ENCODE measurements around the gene TLE3. TPM values are rescaled to one million over a fixed set of nuclear protein-coding genes. Genes with fewer than 3 reads are reported as not detected.

The TLE3 gene
- total and polyA plus RNA-seq, 2 of the 13 experiments (the other 11 are each of a cell fraction or from before 2014, with no cell fraction given) = 11.9 to 13.8 TPM

DNA sequence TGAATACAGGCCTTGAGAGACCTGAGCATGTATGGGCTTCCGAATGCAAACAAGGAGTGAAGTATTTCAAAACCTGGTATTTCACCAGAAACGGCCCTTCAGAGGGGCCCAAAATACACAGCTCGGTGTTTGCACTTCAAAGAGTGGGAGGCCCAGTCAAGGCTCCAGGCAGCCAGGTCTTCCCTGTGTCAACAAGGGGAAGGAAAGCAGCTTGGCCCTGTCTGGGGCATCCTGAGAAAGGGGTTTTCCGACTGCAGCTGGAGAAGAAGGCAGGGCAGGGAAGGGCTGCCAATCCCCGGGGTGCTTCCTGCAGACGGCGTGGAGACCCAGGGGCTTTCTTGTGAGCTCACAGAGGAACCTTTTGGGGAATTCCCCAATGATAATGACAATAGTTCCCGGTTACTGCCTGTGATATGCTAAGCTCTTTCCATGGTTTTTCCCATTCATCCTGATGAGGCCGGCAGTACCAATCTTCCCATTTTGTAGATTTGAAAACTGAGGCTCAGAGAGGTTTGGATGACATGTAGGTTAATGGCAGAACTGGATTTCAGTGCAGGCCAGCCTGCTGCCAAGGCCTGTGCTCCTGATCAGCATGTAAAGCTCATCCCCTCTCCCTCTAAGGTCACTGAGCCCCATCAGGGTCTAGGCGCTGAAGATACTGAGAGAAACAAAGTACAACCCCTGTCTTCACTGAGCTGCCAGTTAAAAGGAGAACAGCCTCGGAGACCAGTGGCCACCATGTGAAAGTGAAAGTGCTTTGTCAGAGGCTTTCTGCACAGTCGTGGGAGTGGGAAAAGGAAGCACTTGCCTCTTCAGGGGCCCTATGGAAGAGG is 43.0 kb upstream of the TLE3 start (continued):
- TF ChIP-seq, protein P1, sequence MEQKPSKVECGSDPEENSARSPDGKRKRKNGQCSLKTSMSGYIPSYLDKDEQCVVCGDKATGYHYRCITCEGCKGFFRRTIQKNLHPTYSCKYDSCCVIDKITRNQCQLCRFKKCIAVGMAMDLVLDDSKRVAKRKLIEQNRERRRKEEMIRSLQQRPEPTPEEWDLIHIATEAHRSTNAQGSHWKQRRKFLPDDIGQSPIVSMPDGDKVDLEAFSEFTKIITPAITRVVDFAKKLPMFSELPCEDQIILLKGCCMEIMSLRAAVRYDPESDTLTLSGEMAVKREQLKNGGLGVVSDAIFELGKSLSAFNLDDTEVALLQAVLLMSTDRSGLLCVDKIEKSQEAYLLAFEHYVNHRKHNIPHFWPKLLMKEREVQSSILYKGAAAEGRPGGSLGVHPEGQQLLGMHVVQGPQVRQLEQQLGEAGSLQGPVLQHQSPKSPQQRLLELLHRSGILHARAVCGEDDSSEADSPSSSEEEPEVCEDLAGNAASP (CRISPR knock-in tag; IDR thresholded peaks at IDR 0.05; ENCODE audit: borderline replicate concordance) = peak; percentile 95
- TF ChIP-seq, protein P2, sequence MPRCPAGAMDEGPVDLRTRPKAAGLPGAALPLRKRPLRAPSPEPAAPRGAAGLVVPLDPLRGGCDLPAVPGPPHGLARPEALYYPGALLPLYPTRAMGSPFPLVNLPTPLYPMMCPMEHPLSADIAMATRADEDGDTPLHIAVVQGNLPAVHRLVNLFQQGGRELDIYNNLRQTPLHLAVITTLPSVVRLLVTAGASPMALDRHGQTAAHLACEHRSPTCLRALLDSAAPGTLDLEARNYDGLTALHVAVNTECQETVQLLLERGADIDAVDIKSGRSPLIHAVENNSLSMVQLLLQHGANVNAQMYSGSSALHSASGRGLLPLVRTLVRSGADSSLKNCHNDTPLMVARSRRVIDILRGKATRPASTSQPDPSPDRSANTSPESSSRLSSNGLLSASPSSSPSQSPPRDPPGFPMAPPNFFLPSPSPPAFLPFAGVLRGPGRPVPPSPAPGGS (CRISPR knock-in tag; IDR thresholded peaks at IDR 0.05) = peak; percentile 97
- TF ChIP-seq THAP11 (CRISPR knock-in tag; IDR thresholded peaks at IDR 0.05) = peak; percentile 79
- no peak for TF ChIP-seq ZNF704 (CRISPR knock-in tag; IDR thresholded peaks at IDR 0.05; ENCODE audit: borderline replicate concordance)
- TF ChIP-seq ZNF749 (CRISPR knock-in tag; IDR thresholded peaks at IDR 0.05; ENCODE audit: borderline replicate concordance) = peak; percentile 91; the same call in 1 of the 2 replicates
- no peak for TF ChIP-seq ZNF546 (CRISPR knock-in tag; conservative IDR thresholded peaks at IDR 0.05)
- TF ChIP-seq PITX1 (CRISPR knock-in tag; IDR thresholded peaks at IDR 0.05) = peak; percentile 97
- peak; percentile 42 for TF ChIP-seq NFYB (CRISPR knock-in tag; IDR thresholded peaks at IDR 0.05)
- no peak for TF ChIP-seq PHB2 (IDR thresholded peaks at IDR 0.05; ENCODE audit: partially characterized antibody)
- no peak for TF ChIP-seq CENPT (CRISPR knock-in tag; IDR thresholded peaks at IDR 0.05; ENCODE audit: low read depth)
- TF ChIP-seq ZEB1 (IDR thresholded peaks at IDR 0.05; ENCODE audit: insufficient replicate concordance, low read depth) = peak; percentile 83
- TF ChIP-seq KLF16 (CRISPR knock-in tag; IDR thresholded peaks at IDR 0.05) = peak in 1 of 2 experiments; percentile 97; a peak in 2 of 4 replicates
- no peak for TF ChIP-seq ZMAT5 (CRISPR knock-in tag; IDR thresholded peaks at IDR 0.05; ENCODE audit: borderline replicate concordance, low read depth)
- TF ChIP-seq ZFY (CRISPR knock-in tag; IDR thresholded peaks at IDR 0.05) = peak; percentile 68
- no peak for TF ChIP-seq KMT2B (CRISPR knock-in tag; IDR thresholded peaks at IDR 0.05)
- TF ChIP-seq TEAD2 (CRISPR knock-in tag; IDR thresholded peaks at IDR 0.05) = no peak
- no peak for TF ChIP-seq SCMH1 (CRISPR knock-in tag; IDR thresholded peaks at IDR 0.05; ENCODE audit: borderline replicate concordance)
- no peak for TF ChIP-seq NFRKB (IDR thresholded peaks at IDR 0.05)
- TF ChIP-seq HNRNPLL (IDR thresholded peaks at IDR 0.05; ENCODE audit: low read depth, low read length, poor library complexity, severe bottlenecking) = no peak
- TF ChIP-seq RFX5 (IDR thresholded peaks at IDR 0.05; ENCODE audit: low read depth, low read length) = no peak
- TF ChIP-seq TIGD3 (CRISPR knock-in tag; IDR thresholded peaks at IDR 0.05; ENCODE audit: borderline replicate concordance) = no peak
- TF ChIP-seq ZNF451 (CRISPR knock-in tag; IDR thresholded peaks at IDR 0.05) = peak; percentile 63; the same call in 1 of the 2 replicates
- TF ChIP-seq E2F1 (CRISPR knock-in tag; IDR thresholded peaks at IDR 0.05) = no peak
